SU-DHL-6 (cell line): ENCODE results near the gene FAM161A.

Experiments
- EZH2phosphoT487 ChIP-seq: fragments of 200-600 bp; sonication (generic), shearing (Covaris generic); conservative IDR thresholded peaks from 2 replicates; pipeline ENCODE4 v1.6.1; 2018; ENCODE audit warnings: mild to moderate bottlenecking, antibody characterized with exemption, low read length, moderate library complexity, mixed read lengths
- TF ChIP-seq, protein P1 (sequence below): fragments of 200-600 bp; sonication (generic); IDR thresholded peaks from one replicate; pipeline ENCODE4 v1.5.1; 2017; ENCODE audit warnings: antibody characterized with exemption, mild to moderate bottlenecking, low read length, moderate library complexity; ENCODE audit not compliant: insufficient read depth, poor library complexity, severe bottlenecking

DNA sequence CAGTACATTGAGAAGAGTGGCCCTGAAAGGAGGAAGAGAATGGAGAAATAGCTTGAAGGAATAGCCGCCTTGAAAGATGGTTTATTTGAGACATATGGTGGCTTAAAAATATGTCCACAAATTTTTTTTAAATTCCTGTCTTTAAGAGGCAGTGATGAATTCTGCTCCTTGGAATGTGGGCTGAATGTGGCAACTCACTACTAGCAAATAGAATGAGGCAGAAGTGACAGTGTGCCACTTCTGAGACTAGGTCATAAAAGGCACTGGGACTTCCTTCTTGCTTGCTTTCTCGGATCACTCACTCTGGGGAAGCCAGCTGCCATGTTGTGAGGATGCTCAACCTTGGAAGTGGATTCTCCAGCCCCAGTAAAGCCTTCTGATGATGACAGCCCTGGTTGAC is 67.0 kb downstream of the FAM161A start:
- TF ChIP-seq, protein P1, sequence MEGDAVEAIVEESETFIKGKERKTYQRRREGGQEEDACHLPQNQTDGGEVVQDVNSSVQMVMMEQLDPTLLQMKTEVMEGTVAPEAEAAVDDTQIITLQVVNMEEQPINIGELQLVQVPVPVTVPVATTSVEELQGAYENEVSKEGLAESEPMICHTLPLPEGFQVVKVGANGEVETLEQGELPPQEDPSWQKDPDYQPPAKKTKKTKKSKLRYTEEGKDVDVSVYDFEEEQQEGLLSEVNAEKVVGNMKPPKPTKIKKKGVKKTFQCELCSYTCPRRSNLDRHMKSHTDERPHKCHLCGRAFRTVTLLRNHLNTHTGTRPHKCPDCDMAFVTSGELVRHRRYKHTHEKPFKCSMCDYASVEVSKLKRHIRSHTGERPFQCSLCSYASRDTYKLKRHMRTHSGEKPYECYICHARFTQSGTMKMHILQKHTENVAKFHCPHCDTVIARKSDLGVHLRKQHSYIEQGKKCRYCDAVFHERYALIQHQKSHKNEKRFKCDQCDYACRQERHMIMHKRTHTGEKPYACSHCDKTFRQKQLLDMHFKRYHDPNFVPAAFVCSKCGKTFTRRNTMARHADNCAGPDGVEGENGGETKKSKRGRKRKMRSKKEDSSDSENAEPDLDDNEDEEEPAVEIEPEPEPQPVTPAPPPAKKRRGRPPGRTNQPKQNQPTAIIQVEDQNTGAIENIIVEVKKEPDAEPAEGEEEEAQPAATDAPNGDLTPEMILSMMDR: no peak
- no peak for TF ChIP-seq EZH2phosphoT487
